K562 (cell line): ENCODE results near the gene SLC41A3.

ENCODE experiments used
- CTCF ChIP-seq, 3 experiments: IDR thresholded peaks in 2 of 3; conservative IDR thresholded peaks in 1 of 3; 2 replicates each; pipeline ENCODE4 v1.5.1; 2011 to 2012; ENCODE audit warnings: low read length in 3 of 3, mild to moderate bottlenecking in 3 of 3, control low read depth in 2 of 3, improper control_type of control experiment in 1 of 3, inconsistent platforms in 1 of 3, low read depth in 1 of 3, mixed read lengths in 1 of 3, moderate library complexity in 1 of 3; ENCODE audit not compliant: insufficient read depth in 2 of 3
- NFYB ChIP-seq: IDR thresholded peaks from 2 replicates; pipeline ENCODE4 v1.6.1; 2011; ENCODE audit warnings: mild to moderate bottlenecking, moderate library complexity; ENCODE audit not compliant: insufficient read length; ENCODE audit errors: extremely low read depth
- POLR2A ChIP-seq: fragments of 450-650 bp; conservative IDR thresholded peaks from 2 replicates; pipeline ENCODE4 v1.6.1; 2016
- POLR2AphosphoS5 ChIP-seq: IDR thresholded peaks from 2 replicates; pipeline ENCODE4 v1.6.1; 2011; ENCODE audit warnings: mild to moderate bottlenecking, low read depth, low read length, moderate library complexity; ENCODE audit not compliant: control insufficient read depth, insufficient read depth
- POU5F1 ChIP-seq: fragments of 150-350 bp; IDR thresholded peaks from 2 replicates; pipeline ENCODE4 v1.6.1; 2014; ENCODE audit warnings: borderline replicate concordance, low read length, low read depth, mild to moderate bottlenecking; ENCODE audit not compliant: partially characterized antibody
- RAD21 ChIP-seq, 2 experiments: fragments of 250-450 bp in 1 of 2; fragments of 450-650 bp in 1 of 2; sonication (Bioruptor Pico) in 1 of 2; formaldehyde crosslinking in 1 of 2; IDR thresholded peaks in 1 of 2; conservative IDR thresholded peaks in 1 of 2; 2 replicates each; pipeline versions ENCODE4 v1.4.0 to v1.8.0; 2020 to 2022; ENCODE audit warnings: mild to moderate bottlenecking in 2 of 2, moderate library complexity in 1 of 2
- SRF ChIP-seq, 2 experiments: fragments of 250-450, 450-650 bp in 1 of 2; sonication (Bioruptor Pico) in 1 of 2; sonication (generic) in 1 of 2; formaldehyde crosslinking; IDR thresholded peaks; 2 replicates each; pipeline versions ENCODE4 v1.5.0 to v1.5.1; 2020 to 2022; ENCODE audit warnings: mild to moderate bottlenecking in 1 of 2, missing genetic modification reagents in 1 of 2
- ZNF431 ChIP-seq: sonication (generic); formaldehyde crosslinking; IDR thresholded peaks from 2 replicates; pipeline ENCODE4 v1.8.0; 2022; ENCODE audit warnings: mild to moderate bottlenecking, missing genetic modification reagents

- TF ChIP-seq CTCF (IDR thresholded peaks at IDR 0.05 in 2 of 3, conservative IDR thresholded peaks at IDR 0.05 in 1 of 3; ENCODE audit: insufficient read depth in 2 of 3, low read depth in 1 of 3, low read length in 3 of 3) (no peak), ZNF431 (CRISPR knock-in tag) (no peak), POLR2A (no peak), NFYB (no peak), POLR2AphosphoS5 (no peak), RAD21 (CRISPR knock-in tag; conservative IDR thresholded peaks at IDR 0.05 in 1 of 2, IDR thresholded peaks at IDR 0.05 in 1 of 2) (no peak), POU5F1 (no peak), SRF (CRISPR knock-in tag; IDR thresholded peaks at IDR 0.05) (no peak)
These were observed 32.7 kb downstream of the SLC41A3 start for GRCh38 chr3:126051234-126051633.
